ENCODE results near the gene PIK3R4. TPM values are rescaled to one million over a fixed set of nuclear protein-coding genes. Genes with fewer than 3 reads are reported as not detected.

The PIK3R4 gene
- total RNA-seq, 2 experiments from 2014 or later: 31.1 to 31.4 TPM

DNA sequence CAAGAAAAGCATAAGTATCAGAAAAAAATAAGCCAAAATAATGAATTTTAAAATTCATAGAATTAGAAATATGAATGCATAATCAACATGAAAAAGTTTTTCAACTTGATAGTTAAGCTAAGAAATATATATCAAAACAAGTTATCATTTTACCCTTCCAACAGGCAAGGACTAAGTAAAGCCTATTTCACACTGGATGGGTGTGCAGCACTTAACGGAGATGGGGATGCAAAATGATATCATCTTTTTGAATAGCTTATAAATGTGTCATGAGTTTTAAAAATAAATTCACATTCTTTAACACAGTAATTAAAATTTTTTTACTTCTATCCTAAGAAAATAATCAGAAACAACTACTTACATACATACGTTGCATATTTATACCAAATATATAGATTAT is 20.9 kb downstream of the PIK3R4 start:
- no peak for DNase-seq
- H3K4me3 Mint-ChIP-seq: no peak overlapping the region
- no peaks in the 10 kb centered on the region for H3K27me3 Mint-ChIP-seq
- no peak overlapping the region for H3K27ac Mint-ChIP-seq
- H3K36me3 Mint-ChIP-seq: peaks cover 18% of the 10 kb centered on the region
- peaks cover 11% of the 10 kb centered on the region for H3K4me1 Mint-ChIP-seq
- H3K9me3 Mint-ChIP-seq: no peaks in the 10 kb centered on the region

DNA sequence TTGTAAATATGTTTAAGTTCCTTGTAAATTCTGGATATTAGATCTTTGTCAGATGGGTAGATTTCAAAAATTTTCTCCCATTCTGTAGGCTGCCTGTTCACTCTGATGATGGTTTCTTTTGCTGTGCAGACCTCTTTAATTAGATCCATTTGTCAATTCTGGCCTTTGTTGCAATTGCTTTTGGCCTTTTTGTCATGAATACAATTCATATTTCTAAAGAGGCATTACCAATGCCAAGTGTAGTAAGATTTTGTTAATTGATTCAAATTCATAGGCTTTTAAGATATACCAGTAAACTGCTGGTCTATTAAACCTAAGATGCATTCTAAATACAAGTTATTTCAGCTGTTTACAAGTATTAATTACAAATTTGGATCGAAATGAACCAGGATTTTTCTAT is 31.0 kb downstream of the PIK3R4 start:
- no peaks in the 10 kb centered on the region for H3K27me3 Mint-ChIP-seq
- peaks cover 6% of the 10 kb centered on the region for H3K4me1 Mint-ChIP-seq
- DNase-seq: no peak
- peaks cover 36% of the 10 kb centered on the region for H3K36me3 Mint-ChIP-seq
- no peak overlapping the region for H3K27ac Mint-ChIP-seq
- no peaks in the 10 kb centered on the region for H3K9me3 Mint-ChIP-seq
- H3K4me3 Mint-ChIP-seq: no peak overlapping the region

DNA sequence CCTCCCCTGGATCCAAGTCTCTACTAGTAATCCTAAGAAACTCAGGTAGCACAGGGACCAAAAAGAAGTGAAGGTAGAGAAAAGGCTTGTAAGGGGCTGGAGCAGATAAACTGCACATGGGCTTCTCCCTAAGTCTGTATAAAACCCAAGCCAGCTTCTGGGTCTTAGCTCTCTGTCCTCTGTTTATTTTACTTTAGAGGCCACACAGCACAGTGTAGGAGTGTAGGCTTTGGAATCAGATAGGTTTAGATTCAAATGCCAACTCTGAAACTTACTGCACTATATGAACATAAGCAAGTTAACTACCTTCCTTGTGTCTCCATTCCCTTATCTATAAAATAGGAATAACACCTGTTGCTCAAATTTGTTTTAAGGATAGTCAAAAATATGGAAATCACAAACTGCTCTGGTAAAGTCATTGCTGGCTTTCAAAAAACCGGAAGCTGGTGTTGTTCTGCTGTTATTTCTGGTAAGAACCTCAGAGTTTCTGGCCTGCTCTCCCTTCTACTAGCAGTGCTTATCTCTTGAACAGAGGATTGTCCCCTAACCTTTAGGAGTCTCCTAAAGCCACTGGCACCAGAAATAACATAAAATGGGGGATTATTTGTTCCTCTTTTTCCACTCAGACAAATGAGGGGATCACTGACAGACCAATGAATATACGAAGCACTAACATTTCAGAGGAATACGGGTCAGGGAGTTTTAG is 33.8 kb downstream of the PIK3R4 start:
- no peak for DNase-seq

DNA sequence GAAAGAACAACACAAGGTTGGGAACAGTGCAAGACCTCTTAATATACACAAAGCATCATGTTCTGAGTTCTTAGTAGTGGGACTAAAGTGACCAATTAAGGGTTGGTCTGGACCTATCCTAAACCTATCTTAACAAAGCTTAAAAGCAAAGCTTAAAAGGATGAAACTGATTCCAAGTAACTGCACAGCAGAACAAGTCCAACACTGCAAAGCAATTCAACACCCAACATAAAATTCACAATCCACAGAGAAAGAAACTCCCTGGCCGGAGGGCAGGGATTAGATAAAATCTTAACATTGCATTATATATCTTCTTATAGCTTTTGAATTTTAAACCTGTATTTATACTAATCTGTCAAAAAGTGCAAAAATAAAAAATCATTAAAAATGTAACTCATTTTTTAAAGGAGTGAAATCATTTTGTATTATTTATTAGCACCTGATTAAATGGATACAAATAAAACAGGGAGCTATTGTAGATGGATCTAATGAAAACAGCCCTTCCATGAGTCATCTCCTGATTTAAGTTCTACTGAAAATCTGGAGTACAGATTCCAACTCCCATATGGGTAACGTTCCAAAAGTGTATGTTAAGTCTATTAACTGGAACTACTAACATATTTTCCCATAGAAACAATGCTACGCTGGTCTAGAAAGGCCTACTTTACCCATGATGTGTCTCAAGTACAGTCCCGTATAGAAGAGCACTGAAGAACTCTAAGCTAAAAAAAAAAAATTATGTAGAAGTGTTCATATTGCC is 34.9 kb downstream of the PIK3R4 start:
- Mint-ChIP-seq H3K4me1 (peaks cover 6% of the 10 kb centered on the region), H3K36me3 (peaks cover 40% of the 10 kb centered on the region), H3K9me3 (no peaks in the 10 kb centered on the region), H3K4me3 (no peak overlapping the region), H3K27ac (no peak overlapping the region), H3K27me3 (no peaks in the 10 kb centered on the region)
- DNase-seq: no peak

More for the DNA sequence above, 33.8 kb downstream of the PIK3R4 start:
- Mint-ChIP-seq H3K27me3 (no peaks in the 10 kb centered on the region), H3K27ac (no peak overlapping the region), H3K4me1 (peaks cover 6% of the 10 kb centered on the region), H3K36me3 (peaks cover 36% of the 10 kb centered on the region), H3K9me3 (no peaks in the 10 kb centered on the region), H3K4me3 (no peak overlapping the region)

DNA sequence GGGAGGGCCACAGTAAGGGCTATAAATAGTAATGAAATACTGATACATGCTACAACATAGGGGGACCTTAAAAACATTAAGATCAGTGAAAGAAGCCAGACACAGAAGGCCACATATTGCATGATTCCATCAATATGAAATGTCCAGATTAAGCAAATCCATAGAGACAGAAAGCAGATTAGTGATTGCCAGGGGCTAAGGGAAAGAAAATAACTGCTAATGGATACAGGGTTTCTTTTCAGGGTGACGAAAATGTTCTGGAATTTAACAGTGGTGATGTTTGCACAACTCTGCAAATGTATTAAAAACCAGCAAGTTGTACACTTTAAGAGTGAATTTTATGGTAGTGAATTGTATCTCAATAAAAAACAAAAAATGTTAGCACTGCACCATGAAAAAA is 37.0 kb downstream of the PIK3R4 start:
- Mint-ChIP-seq H3K9me3 (no peaks in the 10 kb centered on the region), H3K4me1 (peaks cover 6% of the 10 kb centered on the region), H3K4me3 (no peak overlapping the region), H3K27me3 (no peaks in the 10 kb centered on the region), H3K27ac (no peak overlapping the region), H3K36me3 (peaks cover 32% of the 10 kb centered on the region)
- no peak for DNase-seq

DNA sequence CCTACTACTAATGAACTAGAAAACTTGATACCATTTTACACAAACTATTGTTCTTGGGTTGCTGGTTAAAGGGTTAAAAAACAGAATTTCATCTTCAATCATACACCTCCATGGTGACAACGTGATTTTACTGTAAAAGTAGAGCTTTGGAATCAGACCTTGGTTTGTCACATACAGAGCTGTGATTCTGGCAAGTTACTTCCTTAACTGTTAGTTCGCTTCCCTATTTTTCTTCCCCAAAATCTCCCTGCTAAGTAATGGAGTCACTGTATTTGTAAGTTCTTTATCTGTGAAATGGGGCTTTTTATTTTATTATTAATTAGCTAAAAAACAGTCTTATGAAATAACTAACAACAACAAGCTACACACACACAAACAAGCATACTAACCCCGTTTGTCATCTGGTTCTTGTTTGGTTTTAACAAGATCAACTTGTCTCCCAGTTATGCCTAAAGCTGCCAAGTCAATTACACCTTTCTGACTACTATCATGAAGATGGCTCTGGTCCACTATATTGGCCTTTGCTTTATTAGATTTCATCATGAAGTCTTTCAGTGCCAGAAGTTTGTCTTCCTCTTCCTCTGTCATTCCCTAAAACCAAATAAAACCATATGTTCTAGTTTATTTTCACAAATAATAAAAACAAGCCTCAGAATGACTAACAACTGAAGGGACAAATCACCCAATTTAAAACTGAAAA is 38.6 kb downstream of the PIK3R4 start:
- peaks cover 2% of the 10 kb centered on the region for H3K4me1 Mint-ChIP-seq
- H3K4me3 Mint-ChIP-seq: no peak overlapping the region
- H3K27ac Mint-ChIP-seq: no peak overlapping the region
- H3K27me3 Mint-ChIP-seq: no peaks in the 10 kb centered on the region
- H3K9me3 Mint-ChIP-seq: no peaks in the 10 kb centered on the region
- H3K36me3 Mint-ChIP-seq: peaks cover 27% of the 10 kb centered on the region
- no peak for DNase-seq

DNA sequence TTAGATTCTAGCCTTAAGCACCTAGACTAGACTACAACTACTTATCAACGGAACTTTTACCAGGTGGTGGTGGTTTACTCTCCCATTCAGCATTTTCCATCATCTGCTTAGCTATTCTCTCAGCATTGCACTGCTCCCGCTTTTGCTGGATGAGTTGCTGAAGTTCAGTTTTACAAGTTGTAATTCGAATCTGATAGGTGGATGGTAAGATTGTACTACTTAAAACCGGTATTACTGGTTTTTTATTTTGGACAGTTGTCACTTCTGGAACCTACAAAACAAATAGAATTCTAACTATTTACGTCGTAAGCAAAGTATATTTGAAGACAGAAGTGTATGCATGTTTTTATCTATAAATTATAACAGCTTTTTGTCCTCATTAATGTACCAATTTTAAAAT is 41.1 kb downstream of the PIK3R4 start:
- Mint-ChIP-seq H3K9me3 (no peaks in the 10 kb centered on the region), H3K4me1 (no peaks in the 10 kb centered on the region), H3K27me3 (no peaks in the 10 kb centered on the region), H3K36me3 (peaks cover 30% of the 10 kb centered on the region), H3K4me3 (no peak overlapping the region), H3K27ac (no peak overlapping the region)
- no peak for DNase-seq

DNA sequence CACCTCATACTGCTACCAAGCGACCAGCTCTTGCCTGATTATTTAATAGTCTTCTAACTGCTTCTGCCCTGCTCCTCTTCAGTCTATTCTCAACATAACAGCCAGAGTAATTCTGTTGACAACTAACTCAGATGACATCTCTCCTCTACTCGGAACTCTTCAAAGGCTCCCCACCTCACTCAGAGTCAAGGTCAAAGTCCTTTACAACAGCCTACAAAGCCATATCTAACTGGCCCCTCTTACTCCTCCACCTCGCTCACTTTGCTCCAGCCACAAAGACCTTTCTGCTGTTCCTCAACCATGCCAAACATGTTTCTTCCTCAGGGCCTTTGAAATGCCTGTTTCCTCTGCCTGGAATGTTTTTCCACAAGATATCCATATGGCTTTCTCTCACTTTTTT is 43.6 kb downstream of the PIK3R4 start:
- no peak overlapping the region for H3K27ac Mint-ChIP-seq
- H3K36me3 Mint-ChIP-seq: peaks cover 33% of the 10 kb centered on the region
- no peaks in the 10 kb centered on the region for H3K9me3 Mint-ChIP-seq
- H3K27me3 Mint-ChIP-seq: no peaks in the 10 kb centered on the region
- H3K4me1 Mint-ChIP-seq: no peaks in the 10 kb centered on the region
- no peak for DNase-seq
- no peak overlapping the region for H3K4me3 Mint-ChIP-seq

DNA sequence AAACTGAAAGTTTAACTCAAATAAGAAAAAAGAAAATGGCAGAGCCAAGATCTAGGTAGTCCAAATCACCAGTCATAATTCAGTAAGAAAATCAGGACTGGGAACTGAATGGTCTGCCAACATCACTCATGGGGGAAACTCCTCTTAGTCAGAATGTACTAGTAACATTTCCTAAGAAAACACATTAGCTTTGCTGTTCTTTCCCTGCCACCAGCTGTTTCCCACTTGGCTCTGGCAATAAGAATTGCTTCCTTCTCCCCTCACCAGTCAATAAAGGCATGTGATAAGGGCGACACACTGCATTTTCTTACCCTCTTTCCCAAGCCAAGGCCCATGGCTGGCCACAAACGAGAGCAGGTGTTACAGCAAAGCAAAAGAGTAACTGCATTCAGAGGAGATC is 46.1 kb downstream of the PIK3R4 start:
- no peak overlapping the region for H3K27ac Mint-ChIP-seq
- DNase-seq: no peak
- peaks cover 31% of the 10 kb centered on the region for H3K36me3 Mint-ChIP-seq
- no peaks in the 10 kb centered on the region for H3K4me1 Mint-ChIP-seq
- no peaks in the 10 kb centered on the region for H3K9me3 Mint-ChIP-seq
- no peaks in the 10 kb centered on the region for H3K27me3 Mint-ChIP-seq
- no peak overlapping the region for H3K4me3 Mint-ChIP-seq

DNA sequence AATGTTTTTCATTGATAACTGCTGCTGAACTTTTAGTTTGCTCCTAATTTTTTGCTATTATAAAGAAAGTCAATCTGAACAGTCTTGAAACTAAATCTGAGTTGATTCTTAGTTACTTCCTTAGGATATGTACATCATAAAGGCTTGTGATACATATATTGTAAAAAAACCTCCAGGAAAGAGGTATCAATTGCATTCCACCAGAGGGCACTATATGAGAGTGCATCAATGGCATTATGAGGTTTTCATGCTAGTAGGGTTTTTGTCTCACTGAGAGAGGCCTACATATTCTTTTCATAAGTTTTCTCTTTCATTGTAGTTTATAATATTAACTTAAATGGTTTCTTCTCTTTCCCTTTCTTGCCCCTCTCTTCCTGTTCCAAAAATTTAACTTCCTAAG is 46.9 kb downstream of the PIK3R4 start:
- DNase-seq: no peak
- Mint-ChIP-seq H3K27me3 (no peaks in the 10 kb centered on the region), H3K36me3 (peaks cover 35% of the 10 kb centered on the region), H3K4me3 (no peak overlapping the region), H3K9me3 (no peaks in the 10 kb centered on the region), H3K27ac (no peak overlapping the region), H3K4me1 (no peaks in the 10 kb centered on the region)

DNA sequence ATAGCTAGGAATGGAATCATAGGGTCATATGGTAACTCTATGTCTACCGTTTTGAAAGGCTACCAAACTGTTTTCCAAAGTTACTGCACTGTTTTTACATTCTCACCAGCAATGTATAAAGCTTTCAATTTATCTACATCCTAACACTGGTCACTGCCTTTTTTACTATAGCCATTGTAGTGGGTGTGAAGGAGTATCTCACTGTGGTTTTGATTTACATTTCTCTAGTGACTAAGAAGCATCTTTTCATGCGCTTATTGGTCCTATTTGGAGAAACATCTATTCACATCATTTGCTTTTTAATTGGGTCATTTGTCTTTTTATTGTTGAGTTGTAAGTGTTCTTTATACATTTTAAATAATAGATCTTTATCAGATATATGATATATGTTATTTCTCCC is 53.3 kb downstream of the PIK3R4 start:
- no peaks in the 10 kb centered on the region for H3K9me3 Mint-ChIP-seq
- peaks cover 23% of the 10 kb centered on the region for H3K36me3 Mint-ChIP-seq
- DNase-seq: no peak
- H3K4me1 Mint-ChIP-seq: no peaks in the 10 kb centered on the region
- H3K27ac Mint-ChIP-seq: no peak overlapping the region
- no peaks in the 10 kb centered on the region for H3K27me3 Mint-ChIP-seq
- no peak overlapping the region for H3K4me3 Mint-ChIP-seq

DNA sequence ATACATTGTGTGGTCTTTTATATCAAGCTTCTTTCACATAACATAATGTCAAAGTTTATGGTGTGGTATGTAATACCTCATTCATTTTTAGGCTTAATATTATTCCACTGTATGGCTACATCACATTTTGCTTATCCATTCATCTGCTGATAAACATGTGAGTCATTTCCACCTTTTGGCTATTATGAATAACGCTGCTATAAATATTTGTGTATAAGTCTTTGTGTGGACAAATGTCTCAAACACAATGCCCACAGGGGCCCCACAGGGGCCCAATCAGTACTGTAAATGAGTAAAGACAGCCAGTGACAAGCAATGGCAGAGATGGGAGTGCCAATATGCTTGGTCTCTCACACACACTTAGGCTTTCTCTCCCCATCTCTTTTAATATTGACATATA is 54.2 kb downstream of the PIK3R4 start:
- no peak for DNase-seq
- Mint-ChIP-seq H3K4me3 (no peak overlapping the region), H3K36me3 (peaks cover 18% of the 10 kb centered on the region), H3K27me3 (no peaks in the 10 kb centered on the region), H3K27ac (no peak overlapping the region), H3K9me3 (no peaks in the 10 kb centered on the region), H3K4me1 (no peaks in the 10 kb centered on the region)

DNA sequence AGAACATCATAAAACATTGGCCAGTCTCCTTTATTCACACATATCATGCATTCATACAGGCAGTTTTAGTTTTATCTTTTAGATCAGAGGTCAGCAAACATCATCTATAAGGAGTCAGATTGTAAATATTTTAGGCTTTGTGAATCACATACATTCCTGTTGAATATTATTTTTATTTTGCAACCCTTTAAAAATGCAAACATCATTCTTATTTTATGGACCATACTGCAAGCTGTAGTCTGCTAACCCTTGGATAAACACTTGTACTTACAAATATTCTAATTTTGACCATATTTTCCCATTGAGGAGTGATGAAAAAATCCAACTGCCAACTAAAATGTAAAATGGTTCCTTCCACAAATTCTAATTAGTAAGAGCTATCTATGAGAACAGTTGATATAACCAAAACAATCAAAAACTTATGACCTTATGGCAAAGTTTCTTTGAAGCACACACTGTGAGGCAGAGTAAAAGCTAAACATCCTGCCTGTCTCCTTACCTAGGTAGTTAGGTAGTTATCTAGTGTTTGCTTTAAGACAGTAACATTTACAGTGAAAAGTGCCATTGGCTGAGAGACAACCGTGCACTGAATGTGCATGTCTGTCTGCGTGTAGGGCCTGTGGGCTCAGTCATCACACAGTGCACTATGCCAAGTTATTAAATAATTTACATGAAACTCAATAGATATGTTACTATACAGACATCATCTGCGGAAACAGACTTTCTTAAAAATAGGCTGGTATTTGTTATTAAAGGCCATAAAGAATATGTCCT is 57.7 kb downstream of the PIK3R4 start:
- Mint-ChIP-seq H3K27ac (no peak overlapping the region), H3K4me3 (no peak overlapping the region), H3K36me3 (peaks cover 9% of the 10 kb centered on the region), H3K9me3 (no peaks in the 10 kb centered on the region), H3K4me1 (no peaks in the 10 kb centered on the region), H3K27me3 (no peaks in the 10 kb centered on the region)
- no peak for DNase-seq

DNA sequence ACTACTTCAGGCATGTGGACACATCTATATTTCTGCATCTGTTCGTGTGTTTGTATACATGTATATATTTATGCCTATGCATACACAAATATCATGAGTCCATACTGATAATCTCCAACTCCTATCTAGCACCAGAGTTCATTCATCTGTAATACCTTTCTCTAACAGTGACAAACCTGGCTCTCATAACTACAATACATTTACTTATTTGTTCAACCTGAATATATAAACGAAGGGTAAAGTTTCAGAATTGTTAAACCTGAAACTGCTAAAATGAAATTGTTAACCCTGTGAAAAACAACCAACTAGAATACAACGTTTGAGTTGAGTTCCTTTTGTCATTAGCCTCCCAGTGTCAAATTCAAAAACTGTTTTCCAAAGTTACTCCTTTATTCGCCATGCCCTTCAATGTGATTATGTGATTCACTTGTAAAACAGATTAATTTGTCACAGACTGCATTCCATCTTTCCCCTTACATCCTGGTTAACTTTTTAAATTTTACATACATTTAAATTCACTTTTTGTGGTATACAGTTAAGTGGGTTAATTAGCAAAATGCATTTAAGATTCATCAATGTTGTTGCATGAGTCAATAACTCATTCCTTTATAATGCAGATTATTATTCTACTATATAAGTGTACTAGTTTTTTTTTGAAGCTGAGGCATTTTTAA is 58.5 kb downstream of the PIK3R4 start:
- Mint-ChIP-seq H3K4me3 (no peak overlapping the region), H3K27ac (no peak overlapping the region), H3K36me3 (peaks cover 14% of the 10 kb centered on the region), H3K27me3 (no peaks in the 10 kb centered on the region), H3K9me3 (no peaks in the 10 kb centered on the region), H3K4me1 (no peaks in the 10 kb centered on the region)
- no peak for DNase-seq

Data from activated naive CD8-positive, alpha-beta T cell treated with anti-CD3 and anti-CD28 coated beads for 36 hours (primary cell).